Measurements from ENCODE around the gene PTPRN2. TPM values are rescaled to one million over a fixed set of nuclear protein-coding genes. Genes with fewer than 3 reads are reported as not detected.

PTPRN2 gene
- total RNA-seq, 1 donor from 2014 or later = 3.1 TPM

- no peak for DNase-seq
Observed at GRCh38 chr7:157560258-157560654, 1027.4 kb downstream of the PTPRN2 start.

GRCh38 chr7:157559596-157560257 is 1027.9 kb downstream of the PTPRN2 start:
- no peak for DNase-seq

GRCh38 chr7:157558875-157559595 is 1028.6 kb downstream of the PTPRN2 start:
- no peak for DNase-seq

GRCh38 chr7:157558516-157558874 is 1029.1 kb downstream of the PTPRN2 start:
- no peak for DNase-seq

- DNase-seq = no peak
Observed at GRCh38 chr7:157558061-157558460, 1029.6 kb downstream of the PTPRN2 start.

- no peak for DNase-seq
Observed at GRCh38 chr7:157557263-157557662, 1030.4 kb downstream of the PTPRN2 start.

GRCh38 chr7:157556642-157556944 is 1031.0 kb downstream of the PTPRN2 start:
- no peak for DNase-seq

GRCh38 chr7:157555944-157556641 is 1031.5 kb downstream of the PTPRN2 start:
- no peak for DNase-seq

GRCh38 chr7:157555313-157555712 is 1032.3 kb downstream of the PTPRN2 start:
- no peak for DNase-seq

- DNase-seq = no peak
Observed at GRCh38 chr7:157554393-157555238, 1033.0 kb downstream of the PTPRN2 start.

GRCh38 chr7:157553256-157553655 is 1034.4 kb downstream of the PTPRN2 start:
- DNase-seq = no peak

- DNase-seq = no peak
Observed at GRCh38 chr7:157552295-157552993, 1035.2 kb downstream of the PTPRN2 start.

GRCh38 chr7:157551325-157552070 is 1036.1 kb downstream of the PTPRN2 start:
- DNase-seq = no peak

GRCh38 chr7:157550300-157551275 is 1037.0 kb downstream of the PTPRN2 start:
- DNase-seq = no peak

GRCh38 chr7:157549612-157550299 is 1037.9 kb downstream of the PTPRN2 start:
- no peak for DNase-seq

- no peak for DNase-seq
Observed at GRCh38 chr7:157548691-157549303, 1038.8 kb downstream of the PTPRN2 start.

- no peak for DNase-seq
Observed at GRCh38 chr7:157547611-157548010, 1040.0 kb downstream of the PTPRN2 start.

GRCh38 chr7:157547102-157547501 is 1040.5 kb downstream of the PTPRN2 start:
- DNase-seq = no peak

GRCh38 chr7:157545681-157546060 is 1042.0 kb downstream of the PTPRN2 start:
- DNase-seq = no peak
